Activated CD4-positive, CD25-positive, alpha-beta regulatory T cell treated with anti-CD3 and anti-CD28 coated beads, Interleukin-2, amount 50 U/mL, for 72 hours (primary cell): ENCODE results near the gene TBC1D17.

ENCODE experiments used
- DNase-seq: peaks from one replicate; pipeline ENCODE4 v3.0.0; 2021

TBC1D17 gene

DNA sequence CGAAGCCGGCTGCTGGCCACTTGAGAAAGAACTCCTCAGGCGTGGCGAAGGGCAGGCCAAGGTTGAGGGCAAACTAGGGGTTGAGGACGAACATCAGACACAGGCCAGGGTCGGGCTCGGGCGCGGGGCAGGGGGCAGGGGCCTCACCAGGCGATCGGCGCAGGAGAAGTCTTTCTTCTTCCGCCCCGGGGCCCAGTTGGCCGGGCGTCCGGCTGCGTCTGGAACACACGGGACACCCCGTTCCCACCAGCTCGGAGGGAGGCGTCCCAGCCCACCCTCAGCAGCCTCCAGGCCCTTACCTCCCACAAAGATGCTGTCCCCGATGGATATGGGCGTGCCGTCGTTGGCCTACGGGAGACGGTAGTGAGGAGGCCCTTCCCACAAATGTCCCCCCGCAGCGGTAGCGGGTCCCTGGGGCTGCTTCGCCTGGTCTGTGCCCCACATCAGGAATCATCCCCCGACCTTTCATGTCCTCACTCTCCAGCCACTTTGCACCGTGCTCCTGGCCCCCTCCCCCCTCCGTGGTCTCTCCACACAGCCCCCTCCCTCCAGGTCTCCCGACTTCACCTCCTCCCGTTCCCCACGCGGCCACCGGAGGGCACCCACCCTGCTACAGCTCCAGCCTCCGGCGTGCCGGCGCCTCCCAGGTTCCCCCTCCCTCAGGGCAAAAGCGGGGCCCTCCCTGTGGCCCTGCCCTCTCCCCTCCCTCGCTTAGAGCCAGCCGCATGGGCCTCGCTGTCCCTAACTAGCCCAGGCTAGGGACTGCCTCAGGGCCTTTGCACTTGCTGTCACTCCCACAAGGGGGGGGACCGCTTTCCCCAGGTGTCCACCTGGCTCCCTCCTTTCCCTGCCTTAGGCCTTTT lies 14.9 kb upstream of the TBC1D17 start:
- no peak for DNase-seq

- DNase-seq: no peak
Measured at GRCh38 chr19:49863254-49863934, 14.1 kb upstream of the TBC1D17 start.

DNA sequence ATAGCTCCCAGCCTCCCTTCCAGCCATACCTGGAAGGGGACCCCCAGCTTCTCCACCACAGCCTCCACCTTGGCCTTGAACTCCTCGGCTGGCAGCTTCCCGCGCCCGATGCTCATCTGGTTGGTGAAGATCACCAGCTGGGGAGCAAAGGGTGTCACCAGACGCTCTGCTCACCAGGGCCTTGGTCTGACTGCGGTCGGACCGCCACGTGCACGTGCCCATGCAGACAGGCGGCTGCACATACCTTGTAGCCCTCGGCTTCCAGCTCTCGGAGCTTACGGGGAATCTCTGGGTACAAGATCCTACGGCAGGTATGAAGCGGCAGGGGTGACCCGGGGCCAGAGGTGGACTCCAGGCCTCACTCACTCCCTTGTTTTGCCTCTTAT lies 13.6 kb upstream of the TBC1D17 start:
- DNase-seq: no peak

- DNase-seq: no peak
Measured at GRCh38 chr19:49864890-49865289, 12.6 kb upstream of the TBC1D17 start.

GRCh38 chr19:49866933-49867782 lies 10.3 kb upstream of the TBC1D17 start, which contains the start of gene PNKP:
Gene PNKP, minus strand, starts transcription at chr19:49867576. Its CDS starts 372 bp downstream, at chr19:49867204.
- DNase-seq: peak; percentile 87

GRCh38 chr19:49869009-49869483 lies 8.5 kb upstream of the TBC1D17 start:
- DNase-seq: no peak

DNA sequence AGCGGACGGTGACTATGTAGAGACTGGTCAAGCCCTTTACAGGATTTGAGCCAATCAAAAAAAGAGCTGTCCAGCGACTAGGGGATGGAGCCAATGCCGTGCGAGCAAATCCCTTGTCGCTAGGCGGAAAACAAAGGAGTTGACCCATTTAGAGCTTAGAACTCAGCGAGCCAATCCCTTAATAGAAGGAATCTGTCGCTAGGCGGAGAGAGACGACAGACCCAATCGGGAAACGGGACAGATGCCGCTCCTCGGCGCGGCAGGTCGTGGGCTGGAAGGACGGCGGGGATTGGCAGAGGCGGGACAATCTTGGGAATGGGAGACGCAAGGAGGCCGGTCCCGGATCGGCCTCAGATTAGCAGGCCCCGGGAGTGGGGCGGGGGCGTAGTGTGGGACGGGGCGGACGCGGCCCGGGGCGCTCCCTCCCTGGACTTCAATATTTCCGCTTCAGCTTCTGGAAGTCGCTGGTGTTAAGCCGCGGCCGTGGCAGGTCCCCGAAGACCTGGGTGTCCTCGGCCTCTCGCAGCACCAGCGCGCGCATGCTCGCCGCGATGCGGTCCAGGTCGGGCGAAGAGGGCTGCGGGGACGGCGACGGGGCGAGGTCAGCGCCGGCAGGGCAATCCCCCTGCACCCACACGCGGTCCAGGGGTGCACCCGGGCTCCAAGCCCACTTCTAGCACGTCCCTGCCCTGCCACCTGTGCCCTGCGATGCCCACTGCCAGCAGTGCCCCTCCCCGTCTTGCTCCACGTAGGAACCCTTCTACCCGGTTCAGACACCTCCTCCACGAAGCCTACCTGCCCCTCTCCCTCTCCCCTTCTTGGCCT lies 7.8 kb upstream of the TBC1D17 start:
- peak; percentile 86 for DNase-seq

DNA sequence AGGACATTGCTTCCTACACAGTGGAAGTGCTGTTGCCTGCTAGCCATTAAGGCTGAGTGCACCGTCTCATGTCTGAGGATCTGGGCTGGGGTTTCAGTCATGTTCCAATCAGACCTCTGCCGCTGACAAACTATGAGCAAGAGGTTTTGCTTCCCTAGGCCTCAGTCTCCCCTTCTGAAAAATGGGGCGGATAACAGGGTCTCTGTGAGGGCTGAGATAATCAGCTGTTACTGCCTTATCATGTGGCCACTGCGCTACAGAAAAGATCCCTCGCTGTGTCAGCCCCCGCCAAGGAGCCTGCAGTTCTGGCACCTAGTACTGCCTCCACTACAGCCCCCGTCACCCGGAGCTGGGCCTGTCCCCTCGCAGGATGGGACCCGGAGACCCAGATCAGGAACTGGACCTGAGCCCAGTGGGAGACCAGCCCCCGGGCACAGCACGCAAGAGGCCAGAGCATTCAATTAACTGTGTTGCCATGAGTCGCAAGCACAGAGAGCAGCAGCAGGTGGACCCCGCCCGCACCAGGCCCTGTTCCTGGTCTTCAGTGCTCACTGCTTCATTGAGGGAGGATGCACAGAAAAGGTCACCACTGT lies 7.1 kb upstream of the TBC1D17 start:
- DNase-seq: no peak

- no peak for DNase-seq
Measured at GRCh38 chr19:49871349-49871985, 6.0 kb upstream of the TBC1D17 start.

GRCh38 chr19:49872245-49873128 lies 5.0 kb upstream of the TBC1D17 start:
- DNase-seq: no peak

- no peak for DNase-seq
Measured at GRCh38 chr19:49873129-49873521, 4.4 kb upstream of the TBC1D17 start.

DNA sequence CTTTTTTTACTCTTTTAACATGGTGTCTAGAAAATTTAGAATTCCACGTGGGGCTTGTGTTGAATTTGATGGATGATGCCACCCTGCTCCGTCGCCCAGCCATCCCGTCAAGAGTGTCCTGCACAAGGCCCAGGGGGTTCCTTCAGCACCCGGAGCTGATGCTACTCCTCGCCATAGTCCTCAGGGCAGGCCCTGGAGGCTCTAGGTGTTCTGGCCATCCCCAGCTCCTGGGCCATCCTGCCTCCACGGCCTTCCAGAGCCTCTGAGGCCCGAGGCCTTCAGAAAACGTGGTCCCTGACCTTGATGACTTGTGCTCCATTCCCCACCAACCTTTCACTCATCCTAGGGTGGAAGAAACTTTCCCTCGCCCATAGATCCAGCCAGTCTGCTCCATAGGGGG lies 3.7 kb upstream of the TBC1D17 start:
- no peak for DNase-seq

- no peak for DNase-seq
Measured at GRCh38 chr19:49874503-49875157, 2.9 kb upstream of the TBC1D17 start.

DNA sequence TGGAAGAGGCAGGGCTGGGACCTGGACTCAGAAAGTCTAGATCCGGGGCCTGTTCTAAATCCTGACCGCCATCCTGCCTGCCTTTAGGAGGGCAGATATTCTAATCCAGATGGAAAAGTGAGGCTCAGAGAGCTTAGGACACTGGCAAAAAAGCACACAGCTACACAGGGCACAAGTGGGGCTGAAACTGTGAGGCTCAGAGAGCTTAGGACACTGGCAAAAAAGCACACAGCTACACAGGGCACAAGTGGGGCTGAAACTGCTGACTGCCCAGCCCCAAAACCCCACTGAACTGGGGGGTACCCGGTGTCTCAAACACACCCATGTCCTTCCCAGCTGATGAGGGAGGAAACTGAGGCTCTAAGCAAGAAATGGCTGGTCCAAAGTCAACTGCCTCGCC lies 2.3 kb upstream of the TBC1D17 start:
- DNase-seq: no peak

- peak; percentile 55 for DNase-seq
Measured at GRCh38 chr19:49875857-49876421, 1.6 kb upstream of the TBC1D17 start.

- DNase-seq: peak; percentile 98
Measured at GRCh38 chr19:49876422-49877019, 981 bp upstream of the TBC1D17 start.

- peak; percentile 98 for DNase-seq
Measured at GRCh38 chr19:49877879-49878743, 609 bp downstream of the TBC1D17 start.

DNA sequence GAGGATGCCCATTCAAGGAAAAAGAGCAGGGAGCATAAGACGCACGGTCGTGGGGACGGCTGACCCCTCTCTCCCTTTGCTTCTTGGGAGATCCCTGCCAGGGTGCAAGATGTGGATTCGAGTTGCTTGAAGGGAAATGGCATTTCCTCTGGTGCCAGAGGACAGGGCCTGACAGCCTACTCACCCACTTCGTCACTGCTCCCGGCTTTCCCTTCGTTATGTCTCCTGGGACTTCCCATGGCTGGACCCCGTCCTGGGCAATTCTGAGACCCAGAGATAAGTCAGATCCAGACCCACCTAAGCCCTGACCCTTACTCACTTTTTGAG lies 1.2 kb downstream of the TBC1D17 start:
- DNase-seq: no peak
